GM12873 (cell line): ENCODE data around the gene HSPA1B.

Experiments used
- TF ChIP-seq, protein P1 (sequence below): IDR thresholded peaks from 2 replicates; pipeline ENCODE4 v1.5.1; 2012; ENCODE audit warnings: low read depth, mild to moderate bottlenecking, moderate library complexity, low read length, control low read depth; ENCODE audit not compliant: insufficient read depth; ENCODE audit errors: missing control alignments

The HSPA1B gene

DNA sequence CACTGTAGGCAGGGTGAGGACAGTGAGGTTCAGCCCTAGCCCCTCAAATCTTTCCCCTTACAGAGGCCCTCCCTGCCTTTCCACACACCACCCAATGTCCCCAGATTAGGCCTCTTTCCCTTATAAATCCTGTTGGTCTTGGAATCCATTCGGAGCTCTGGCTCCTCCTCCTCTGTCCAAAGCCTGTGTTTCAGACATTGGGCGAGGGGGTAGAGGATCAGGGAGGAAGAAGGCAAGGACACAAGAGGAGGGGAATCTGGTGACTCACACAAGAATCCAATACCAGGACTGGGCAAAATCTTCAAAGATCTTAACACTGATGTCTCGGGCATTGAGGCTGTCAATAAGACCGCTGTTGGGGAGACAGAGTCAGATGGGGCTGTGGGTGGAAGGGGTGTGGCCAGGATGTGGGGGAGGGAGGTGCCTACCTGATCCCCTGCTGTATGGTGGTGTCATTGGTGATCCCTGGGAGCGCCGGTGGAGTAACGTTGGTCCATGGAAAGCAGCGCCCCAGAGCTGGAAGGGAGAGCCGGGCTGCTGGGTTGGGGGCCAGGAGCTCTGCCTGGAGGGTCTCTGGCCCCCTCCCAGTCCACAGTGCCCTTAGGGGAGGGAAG, 43.6 kb downstream of the HSPA1B start:
- TF ChIP-seq, protein P1, sequence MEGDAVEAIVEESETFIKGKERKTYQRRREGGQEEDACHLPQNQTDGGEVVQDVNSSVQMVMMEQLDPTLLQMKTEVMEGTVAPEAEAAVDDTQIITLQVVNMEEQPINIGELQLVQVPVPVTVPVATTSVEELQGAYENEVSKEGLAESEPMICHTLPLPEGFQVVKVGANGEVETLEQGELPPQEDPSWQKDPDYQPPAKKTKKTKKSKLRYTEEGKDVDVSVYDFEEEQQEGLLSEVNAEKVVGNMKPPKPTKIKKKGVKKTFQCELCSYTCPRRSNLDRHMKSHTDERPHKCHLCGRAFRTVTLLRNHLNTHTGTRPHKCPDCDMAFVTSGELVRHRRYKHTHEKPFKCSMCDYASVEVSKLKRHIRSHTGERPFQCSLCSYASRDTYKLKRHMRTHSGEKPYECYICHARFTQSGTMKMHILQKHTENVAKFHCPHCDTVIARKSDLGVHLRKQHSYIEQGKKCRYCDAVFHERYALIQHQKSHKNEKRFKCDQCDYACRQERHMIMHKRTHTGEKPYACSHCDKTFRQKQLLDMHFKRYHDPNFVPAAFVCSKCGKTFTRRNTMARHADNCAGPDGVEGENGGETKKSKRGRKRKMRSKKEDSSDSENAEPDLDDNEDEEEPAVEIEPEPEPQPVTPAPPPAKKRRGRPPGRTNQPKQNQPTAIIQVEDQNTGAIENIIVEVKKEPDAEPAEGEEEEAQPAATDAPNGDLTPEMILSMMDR = no peak

DNA sequence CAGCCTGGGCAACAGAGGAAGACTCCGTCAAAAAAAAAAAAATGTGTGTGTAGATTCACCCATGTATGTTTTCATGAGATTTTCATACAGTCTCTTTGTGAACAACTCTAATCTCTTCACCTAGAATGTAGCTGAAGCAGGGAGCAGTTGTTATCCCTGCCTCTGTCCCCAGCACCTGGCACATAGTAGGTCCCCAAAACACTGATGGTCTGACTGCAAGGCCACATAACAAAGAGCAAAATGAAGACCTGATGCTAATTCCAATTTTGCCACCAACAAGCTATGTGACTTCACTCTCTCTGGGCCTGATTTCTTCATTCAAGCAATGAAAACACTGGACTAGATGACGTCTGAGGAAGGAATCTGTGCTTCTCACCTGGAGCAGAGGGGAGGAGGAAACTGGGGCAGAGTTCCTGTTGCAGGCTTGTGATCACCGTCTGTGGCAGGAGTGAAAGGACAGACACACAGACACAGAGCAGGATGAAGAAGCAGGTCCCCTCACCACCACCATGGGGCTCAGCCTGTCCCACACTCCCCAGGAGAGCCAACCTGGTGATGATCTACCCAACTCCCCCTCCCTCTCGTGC, 46.6 kb downstream of the HSPA1B start:
- TF ChIP-seq, protein P1 = no peak

DNA sequence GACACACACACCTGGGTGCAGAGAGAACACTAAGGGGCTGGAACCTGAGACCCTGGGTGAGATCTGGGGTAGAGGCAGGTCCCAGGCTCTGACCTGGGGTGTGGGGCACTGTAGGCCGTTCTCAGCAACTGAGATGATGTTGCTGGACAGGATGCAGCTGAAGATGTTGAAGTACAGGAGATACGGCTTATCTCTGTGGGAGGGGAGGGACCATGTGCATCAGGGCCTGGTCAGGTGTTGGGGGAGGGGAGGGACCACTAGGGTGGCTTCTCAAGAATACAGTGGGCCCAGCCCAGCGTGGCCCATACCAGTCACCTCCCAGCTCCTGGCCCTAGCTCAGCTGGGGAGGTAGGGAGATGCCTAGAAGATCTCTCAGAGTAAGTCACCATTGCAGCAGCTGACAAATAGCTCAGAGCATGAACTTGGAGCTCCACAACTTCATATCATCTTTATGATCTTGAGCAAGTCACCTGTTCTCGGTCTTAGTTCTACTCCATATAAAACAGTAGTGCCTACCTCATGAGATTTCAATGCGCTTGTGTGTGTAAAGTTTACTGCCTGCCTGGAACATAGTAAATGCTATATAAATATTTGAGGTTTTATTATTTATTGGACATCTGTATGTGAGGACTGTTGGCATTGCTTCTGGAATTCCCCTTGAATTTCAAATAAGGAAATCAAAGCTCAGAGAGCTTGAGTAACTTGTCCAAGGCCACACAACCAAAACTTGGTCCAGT, 47.5 kb downstream of the HSPA1B start:
- TF ChIP-seq, protein P1 = no peak

DNA sequence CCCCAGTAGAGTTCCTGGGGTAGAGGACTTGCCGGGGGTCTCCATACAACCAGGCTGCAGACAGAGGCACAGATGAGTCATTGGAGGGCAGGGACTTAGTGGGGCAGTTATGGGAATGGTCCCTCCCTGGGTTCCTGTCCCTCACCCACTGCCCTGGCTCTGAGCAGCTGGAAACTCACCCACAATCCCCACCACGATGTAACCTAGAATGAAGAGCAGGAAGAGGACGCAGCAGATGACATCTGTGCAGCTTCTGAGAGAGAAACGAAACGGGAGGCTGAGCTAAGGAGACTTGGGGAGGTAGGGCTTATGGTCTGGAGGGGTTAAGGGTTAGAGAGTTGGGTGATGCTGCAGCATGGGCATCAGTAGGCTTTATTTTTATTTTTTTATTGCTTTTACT, 48.3 kb downstream of the HSPA1B start:
- TF ChIP-seq, protein P1 = no peak

DNA sequence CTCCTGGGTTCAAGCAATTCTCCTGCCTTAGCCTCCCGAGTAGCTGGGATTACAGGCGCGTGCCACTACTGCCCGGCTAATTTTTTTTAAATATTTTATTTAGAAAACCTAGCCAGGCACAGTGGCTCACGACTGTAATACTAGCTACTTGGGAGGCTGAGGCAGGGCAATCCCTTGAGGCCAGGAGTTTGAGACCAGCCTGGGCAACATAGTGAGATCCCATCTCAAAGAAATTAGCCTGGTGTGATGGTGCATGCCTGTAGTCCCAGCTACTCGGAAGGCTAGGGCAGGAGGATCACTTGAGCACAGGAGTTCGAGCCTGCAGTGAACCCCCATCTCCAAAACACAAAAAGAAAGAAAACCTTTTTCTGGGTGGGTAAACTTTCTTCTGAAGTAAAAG, 48.8 kb downstream of the HSPA1B start:
- TF ChIP-seq, protein P1 = no peak

DNA sequence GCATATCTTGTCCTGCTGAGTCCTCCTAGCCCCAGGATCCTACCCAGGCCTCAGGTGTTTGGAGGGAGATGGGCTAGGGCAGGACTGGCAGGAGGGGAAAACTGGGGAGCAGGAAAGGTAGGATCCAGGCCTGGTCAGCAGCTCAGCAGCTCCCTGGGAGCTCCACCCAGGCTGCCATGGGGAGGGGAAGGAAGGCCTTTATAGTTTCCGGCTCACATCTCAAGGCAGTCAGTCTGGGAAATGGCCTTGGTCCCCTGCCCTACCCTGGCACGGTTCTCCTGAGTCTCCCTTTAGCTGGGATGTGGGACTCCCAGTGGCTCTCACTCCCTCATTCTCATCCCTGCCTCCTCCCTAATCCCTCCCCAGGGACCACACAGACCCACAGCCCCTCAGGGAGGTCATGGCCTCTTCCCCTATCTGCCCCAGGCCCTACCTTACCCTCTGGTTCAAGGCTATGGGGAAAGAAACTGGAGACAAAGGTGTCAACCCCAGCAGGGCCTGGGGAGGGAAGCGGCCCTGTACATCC, 49.6 kb downstream of the HSPA1B start:
- TF ChIP-seq, protein P1 = no peak

DNA sequence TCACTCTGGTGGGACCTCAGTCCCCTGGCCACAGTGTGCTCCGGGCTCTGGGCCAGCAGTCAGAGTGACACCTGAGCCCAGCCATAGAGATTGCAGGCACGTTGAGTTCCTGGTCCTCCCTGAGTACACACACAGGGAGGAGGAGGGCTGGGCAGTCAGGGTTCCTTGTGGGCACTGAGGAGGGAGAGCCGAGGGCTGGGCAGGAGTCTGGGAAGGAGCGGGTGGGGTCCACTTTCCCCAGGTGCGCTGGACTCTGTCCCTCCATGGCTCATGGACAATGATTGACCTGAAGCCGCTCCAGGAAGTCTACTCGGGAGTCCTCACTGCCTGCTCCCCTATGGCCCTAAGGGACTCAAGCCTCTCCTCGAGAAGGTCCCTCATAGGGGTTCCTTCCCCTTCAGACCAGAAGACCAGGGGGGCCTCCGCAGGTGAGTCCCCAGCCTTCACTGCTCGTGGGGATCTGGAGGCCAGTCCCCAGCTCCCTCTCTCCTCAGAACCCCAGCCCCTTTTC, 50.2 kb downstream of the HSPA1B start:
- TF ChIP-seq, protein P1 = no peak
